ENCODE results near the gene KRTAP10-6. TPM values are rescaled to one million over a fixed set of nuclear protein-coding genes. Genes with fewer than 3 reads are reported as not detected.

Gene KRTAP10-6
- total RNA-seq, 3 donors from 2014 or later: not detected

GRCh38 chr21:44615466-44615865, 23.2 kb upstream of the KRTAP10-6 start:
- H3K27ac ChIP-seq: no peak overlapping the region
- TF ChIP-seq POLR2A (IDR thresholded peaks at IDR 0.05) (no peak), CTCF (IDR thresholded peaks at IDR 0.05) (no peak), POLR2AphosphoS5 (IDR thresholded peaks at IDR 0.05) (no peak)
- H3K27me3 ChIP-seq: peaks cover 0 to 36% of the 10 kb centered on the region in 2 donors
- H3K9me3 ChIP-seq: peaks cover 18 to 28% of the 10 kb centered on the region in 2 donors
- no peak overlapping the region for H3K4me3 ChIP-seq
- H3K36me3 ChIP-seq: no peaks in the 10 kb centered on the region
- no peaks in the 10 kb centered on the region for H3K4me1 ChIP-seq
- intact Hi-C loops (cut with DNase I; ENCODE audit: low total_unique reads): no loop called here
- no peak for DNase-seq (ENCODE audit: low spot score in 2 of 2)

GRCh38 chr21:44614961-44615391, 22.7 kb upstream of the KRTAP10-6 start:
- TF ChIP-seq POLR2A (IDR thresholded peaks at IDR 0.05) (no peak), POLR2AphosphoS5 (IDR thresholded peaks at IDR 0.05) (no peak), CTCF (IDR thresholded peaks at IDR 0.05) (no peak)
- intact Hi-C loops (cut with DNase I; ENCODE audit: low total_unique reads): no loop called here
- Histone ChIP-seq H3K27ac (no peak overlapping the region), H3K4me3 (no peak overlapping the region), H3K36me3 (no peaks in the 10 kb centered on the region), H3K27me3 (peaks cover 0 to 36% of the 10 kb centered on the region in 2 donors), H3K9me3 (peaks cover 21 to 30% of the 10 kb centered on the region in 2 donors), H3K4me1 (no peaks in the 10 kb centered on the region)
- no peak for DNase-seq (ENCODE audit: low spot score in 2 of 2)

GRCh38 chr21:44614161-44614631, 21.9 kb upstream of the KRTAP10-6 start:
- Histone ChIP-seq H3K4me3 (no peak overlapping the region), H3K27ac (no peak overlapping the region), H3K4me1 (no peaks in the 10 kb centered on the region), H3K36me3 (no peaks in the 10 kb centered on the region), H3K27me3 (peaks cover 0 to 36% of the 10 kb centered on the region in 2 donors), H3K9me3 (peaks cover 27 to 30% of the 10 kb centered on the region in 2 donors)
- intact Hi-C loops (cut with DNase I; ENCODE audit: low total_unique reads): no loop called here
- TF ChIP-seq POLR2A (IDR thresholded peaks at IDR 0.05): no peak
- no peak for DNase-seq (ENCODE audit: low spot score in 2 of 2)

GRCh38 chr21:44613386-44614155, 21.3 kb upstream of the KRTAP10-6 start:
- no peak for DNase-seq (ENCODE audit: low spot score in 2 of 2)
- no peaks in the 10 kb centered on the region for H3K4me1 ChIP-seq
- H3K4me3 ChIP-seq: no peak overlapping the region
- peaks cover 0 to 34% of the 10 kb centered on the region in 2 donors for H3K27me3 ChIP-seq
- no peak for TF ChIP-seq POLR2A (IDR thresholded peaks at IDR 0.05)
- TF ChIP-seq CTCF (IDR thresholded peaks at IDR 0.05): no peak
- TF ChIP-seq POLR2AphosphoS5 (IDR thresholded peaks at IDR 0.05): no peak
- intact Hi-C loops (cut with DNase I; ENCODE audit: low total_unique reads): no loop called here
- peaks cover 29 to 34% of the 10 kb centered on the region in 2 donors for H3K9me3 ChIP-seq
- H3K27ac ChIP-seq: no peak overlapping the region
- no peaks in the 10 kb centered on the region for H3K36me3 ChIP-seq

GRCh38 chr21:44612669-44613229, 20.4 kb upstream of the KRTAP10-6 start:
- H3K27me3 ChIP-seq: peaks cover 0 to 33% of the 10 kb centered on the region in 2 donors
- no peaks in the 10 kb centered on the region for H3K4me1 ChIP-seq
- intact Hi-C loops (cut with DNase I; ENCODE audit: low total_unique reads): no loop called here
- peaks cover 29 to 34% of the 10 kb centered on the region in 2 donors for H3K9me3 ChIP-seq
- no peaks in the 10 kb centered on the region for H3K36me3 ChIP-seq
- no peak overlapping the region for H3K4me3 ChIP-seq
- no peak for DNase-seq (ENCODE audit: low spot score in 2 of 2)
- no peak overlapping the region for H3K27ac ChIP-seq
- TF ChIP-seq POLR2AphosphoS5 (IDR thresholded peaks at IDR 0.05): no peak
- TF ChIP-seq CTCF (IDR thresholded peaks at IDR 0.05): no peak
- no peak for TF ChIP-seq POLR2A (IDR thresholded peaks at IDR 0.05)
